HepG2 (cell line): ENCODE results near the gene PDLIM5. TPM values are rescaled to one million over a fixed set of nuclear protein-coding genes. Genes with fewer than 3 reads are reported as not detected.
A peak's percentile ranks its signal among the peaks of the same experiment; 100 is the strongest.

ENCODE experiments used
- AHDC1 ChIP-seq: sonication (generic); formaldehyde crosslinking; IDR thresholded peaks from 2 replicates; pipeline ENCODE4 v1.5.1; 2020; ENCODE audit warnings: mild to moderate bottlenecking, missing genetic modification reagents, borderline replicate concordance
- BORCS8-MEF2B ChIP-seq: sonication (generic); formaldehyde crosslinking; IDR thresholded peaks from 2 replicates; pipeline ENCODE4 v1.8.0; 2022; ENCODE audit warnings: mild to moderate bottlenecking, missing genetic modification reagents
- ETV5 ChIP-seq: IDR thresholded peaks from 2 replicates; pipeline ENCODE4 v1.6.1; 2018; ENCODE audit warnings: missing biosample characterization, missing genetic modification reagents, inconsistent platforms, borderline replicate concordance
- FOXC1 ChIP-seq: sonication (generic); formaldehyde crosslinking; IDR thresholded peaks from 2 replicates; pipeline ENCODE4 v1.8.0; 2022; ENCODE audit warnings: mild to moderate bottlenecking, missing genetic modification reagents, borderline replicate concordance
- FOXK1 ChIP-seq: sonication (generic); formaldehyde crosslinking; IDR thresholded peaks from 2 replicates; pipeline ENCODE4 v1.4.0; 2020; ENCODE audit warnings: low read depth, missing genetic modification reagents, borderline replicate concordance
- HDAC1 ChIP-seq: sonication (generic); formaldehyde crosslinking; IDR thresholded peaks from 2 replicates; pipeline ENCODE4 v1.5.1; 2020; ENCODE audit warnings: mild to moderate bottlenecking, missing genetic modification reagents
- NFIC ChIP-seq: IDR thresholded peaks from 2 replicates; pipeline ENCODE4 v1.6.1; 2012; ENCODE audit warnings: mild to moderate bottlenecking, low read length, inconsistent platforms
- NFRKB ChIP-seq: fragments of 450-650 bp; IDR thresholded peaks from 2 replicates; pipeline ENCODE4 v1.6.1; 2017
- NR2F6 ChIP-seq, 2 experiments: IDR thresholded peaks; 2 replicates each; pipeline ENCODE4 v1.6.1; 2016; ENCODE audit warnings: antibody characterized with exemption in 1 of 2, mild to moderate bottlenecking in 1 of 2
- POLR2A ChIP-seq, 2 experiments: IDR thresholded peaks; 2 replicates each; pipeline ENCODE4 v1.6.1; 2011; ENCODE audit warnings: low read depth in 2 of 2, low read length in 2 of 2, mild to moderate bottlenecking in 1 of 2, moderate library complexity in 1 of 2; ENCODE audit not compliant: insufficient read depth in 1 of 2
- RNF2 ChIP-seq: fragments of 450-650 bp; conservative IDR thresholded peaks from 2 replicates; pipeline ENCODE4 v1.6.1; 2016; ENCODE audit warnings: low read depth
- SAP130 ChIP-seq: IDR thresholded peaks from 2 replicates; pipeline ENCODE4 v1.6.1; 2016; ENCODE audit warnings: low read depth
- SIX1 ChIP-seq: sonication (generic); formaldehyde crosslinking; IDR thresholded peaks from 2 replicates; pipeline ENCODE4 v1.4.0; 2020; ENCODE audit warnings: missing genetic modification reagents, borderline replicate concordance
- SP1 ChIP-seq, 2 experiments: fragments of 450-650 bp in 1 of 2; sonication (generic) in 1 of 2; formaldehyde crosslinking in 1 of 2; IDR thresholded peaks; 2 replicates each; pipeline versions ENCODE4 v1.4.0 to v1.6.1; 2016 to 2020; ENCODE audit warnings: missing genetic modification reagents in 1 of 2
- SRSF1 ChIP-seq: fragments of 200-400 bp; formaldehyde crosslinking; optimal IDR thresholded peaks from 2 replicates; pipeline ENCODE3; 2017; ENCODE audit warnings: mild to moderate bottlenecking, low read depth, low read length, moderate library complexity
- SSRP1 ChIP-seq: IDR thresholded peaks from 2 replicates; pipeline ENCODE4 v1.6.1; 2016; ENCODE audit warnings: control low read depth
- TCF7 ChIP-seq: sonication (generic); IDR thresholded peaks from 2 replicates; pipeline ENCODE4 v1.6.1; 2016; ENCODE audit warnings: antibody characterized with exemption, low read depth
- TCF7L2 ChIP-seq: IDR thresholded peaks from 2 replicates; pipeline ENCODE4 v1.6.1; 2011; ENCODE audit warnings: mild to moderate bottlenecking, low read depth, low read length, moderate library complexity
- TFDP2 ChIP-seq: sonication (generic); formaldehyde crosslinking; IDR thresholded peaks from 2 replicates; pipeline ENCODE4 v1.4.0; 2020; ENCODE audit warnings: missing genetic modification reagents
- ZMAT3 ChIP-seq: sonication (generic); formaldehyde crosslinking; conservative IDR thresholded peaks from 2 replicates; pipeline ENCODE4 v1.7.0; 2021; ENCODE audit warnings: missing genetic modification reagents
- ZNF160 ChIP-seq: sonication (generic); formaldehyde crosslinking; IDR thresholded peaks from 2 replicates; pipeline ENCODE4 v1.8.0; 2022; ENCODE audit warnings: mild to moderate bottlenecking, inconsistent platforms, missing genetic modification reagents
- polyA plus RNA-seq, 8 experiments: library from polyadenylated mRNA; depleted of rRNA in 3 of 8; stranded (reverse) in 7 of 8; unstranded in 1 of 8; fragments of >200 nt; fragmentation: Illumina TruSeq in 4 of 8; extraction: Trizol in 4 of 8; gene quantifications; 2 replicates each; pipeline versions ENCODE4 v1.2.1 to v1.2.3, GENCODE V29; 2011 to 2016; ENCODE audit warnings: low read depth in 4 of 8, missing spikeins in 1 of 8, mixed read lengths in 1 of 8; ENCODE audit not compliant: insufficient read depth in 1 of 8
- total RNA-seq, 5 experiments: library from RNA; depleted of rRNA; stranded (reverse); fragments of >200 nt; fragmentation: Illumina TruSeq; extraction: Trizol; gene quantifications; 2 replicates each; pipeline ENCODE4 v1.2.3, GENCODE V29; 2016; ENCODE audit warnings: low read depth in 1 of 5
- TF ChIP-seq, protein P1 (sequence below), 2 experiments: fragments of 450-650 bp in 1 of 2; sonication (generic) in 1 of 2; formaldehyde crosslinking; IDR thresholded peaks; 2 replicates each; pipeline versions ENCODE4 v1.5.0 to v1.8.0; 2020 to 2022; ENCODE audit warnings: mild to moderate bottlenecking in 1 of 2, missing genetic modification reagents in 1 of 2
- TF ChIP-seq, protein P2 (sequence below): sonication (generic); formaldehyde crosslinking; IDR thresholded peaks from 2 replicates; pipeline ENCODE4 v1.5.0; 2020; ENCODE audit warnings: mild to moderate bottlenecking, missing genetic modification reagents, borderline replicate concordance

The PDLIM5 gene
- total and polyA plus RNA-seq, 2 of the 13 experiments (the other 11 are each of a cell fraction or from before 2014, with no cell fraction given) = 52.8 to 119 TPM

DNA sequence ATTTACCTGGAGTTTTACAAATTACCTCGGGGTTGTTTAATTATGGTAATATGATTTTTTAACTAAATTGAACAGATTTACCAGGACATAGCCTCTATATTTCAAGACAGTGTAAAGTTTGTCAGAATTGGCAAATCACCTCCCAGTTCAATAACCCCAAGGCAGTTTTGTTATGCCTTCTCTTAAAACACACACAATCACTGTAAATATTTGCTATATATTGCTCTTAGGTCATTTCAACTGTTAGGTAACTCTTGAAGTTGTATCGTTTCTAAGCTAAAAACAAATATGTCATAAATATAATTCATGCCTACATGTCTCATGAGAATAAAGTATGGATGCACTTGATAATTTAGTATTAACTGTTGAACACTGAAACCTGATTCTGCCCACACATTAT is 24.1 kb downstream of the PDLIM5 start (continued):
- peak; percentile 74; the same call in 1 of the 2 replicates for TF ChIP-seq NFIC
- peak; percentile 7; the same call in 1 of the 2 replicates for TF ChIP-seq TCF7
- TF ChIP-seq SSRP1 (CRISPR knock-in tag) = no peak
- TF ChIP-seq, protein P1, sequence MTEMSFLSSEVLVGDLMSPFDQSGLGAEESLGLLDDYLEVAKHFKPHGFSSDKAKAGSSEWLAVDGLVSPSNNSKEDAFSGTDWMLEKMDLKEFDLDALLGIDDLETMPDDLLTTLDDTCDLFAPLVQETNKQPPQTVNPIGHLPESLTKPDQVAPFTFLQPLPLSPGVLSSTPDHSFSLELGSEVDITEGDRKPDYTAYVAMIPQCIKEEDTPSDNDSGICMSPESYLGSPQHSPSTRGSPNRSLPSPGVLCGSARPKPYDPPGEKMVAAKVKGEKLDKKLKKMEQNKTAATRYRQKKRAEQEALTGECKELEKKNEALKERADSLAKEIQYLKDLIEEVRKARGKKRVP (CRISPR knock-in tag; IDR thresholded peaks at IDR 0.05) = 0 out of 4 replicates have a peak, but pooled peaks of 1 of the 2 experiments have one; percentile 14
- TF ChIP-seq HDAC1 (CRISPR knock-in tag) = no peak
- TF ChIP-seq FOXC1 (CRISPR knock-in tag) = no peak
- no peak for TF ChIP-seq SRSF1
- no peak for TF ChIP-seq BORCS8-MEF2B (CRISPR knock-in tag)
- TF ChIP-seq TFDP2 (CRISPR knock-in tag) = no peak
- TF ChIP-seq TCF7L2 = no peak
- no peak for TF ChIP-seq SIX1 (CRISPR knock-in tag)
- TF ChIP-seq, protein P2, sequence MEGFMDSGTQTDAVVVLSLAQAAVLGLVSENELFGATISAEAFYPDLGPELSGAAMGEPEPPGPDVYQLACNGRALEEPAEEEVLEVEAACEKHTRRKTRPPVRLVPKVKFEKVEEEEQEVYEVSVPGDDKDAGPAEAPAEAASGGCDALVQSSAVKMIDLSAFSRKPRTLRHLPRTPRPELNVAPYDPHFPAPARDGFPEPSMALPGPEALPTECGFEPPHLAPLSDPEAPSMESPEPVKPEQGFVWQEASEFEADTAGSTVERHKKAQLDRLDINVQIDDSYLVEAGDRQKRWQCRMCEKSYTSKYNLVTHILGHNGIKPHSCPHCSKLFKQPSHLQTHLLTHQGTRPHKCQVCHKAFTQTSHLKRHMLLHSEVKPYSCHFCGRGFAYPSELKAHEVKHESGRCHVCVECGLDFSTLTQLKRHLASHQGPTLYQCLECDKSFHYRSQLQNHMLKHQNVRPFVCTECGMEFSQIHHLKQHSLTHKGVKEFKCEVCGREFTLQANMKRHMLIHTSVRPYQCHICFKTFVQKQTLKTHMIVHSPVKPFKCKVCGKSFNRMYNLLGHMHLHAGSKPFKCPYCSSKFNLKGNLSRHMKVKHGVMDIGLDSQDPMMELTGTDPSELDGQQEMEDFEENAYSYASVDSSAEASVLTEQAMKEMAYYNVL (CRISPR knock-in tag) = no peak
- TF ChIP-seq POLR2A (IDR thresholded peaks at IDR 0.05; ENCODE audit: insufficient read depth in 1 of 2, low read depth in 2 of 2, low read length in 2 of 2) = no peak
- peak; percentile 40; the same call in 1 of the 2 replicates for TF ChIP-seq NR2F6 (IDR thresholded peaks at IDR 0.05)
- no peak for TF ChIP-seq NR2F6 (CRISPR knock-in tag; IDR thresholded peaks at IDR 0.05)
- no peak for TF ChIP-seq RNF2
- TF ChIP-seq FOXK1 (CRISPR knock-in tag) = peak; percentile 68; the same call in 1 of the 2 replicates
- TF ChIP-seq NFRKB = no peak
- TF ChIP-seq ZMAT3 = no peak
- peak; percentile 53; the same call in 1 of the 2 replicates for TF ChIP-seq AHDC1 (CRISPR knock-in tag)
- no peak for TF ChIP-seq ZNF160 (CRISPR knock-in tag)
- no peak for TF ChIP-seq ETV5 (CRISPR knock-in tag)
- TF ChIP-seq SAP130 (CRISPR knock-in tag) = peak; percentile 41; the same call in 1 of the 2 replicates
- no peak for TF ChIP-seq SP1 (IDR thresholded peaks at IDR 0.05)
- TF ChIP-seq SP1 (CRISPR knock-in tag; IDR thresholded peaks at IDR 0.05) = no peak
